CD4-positive, alpha-beta T cell treated with Interferon alpha-2 for 1 hour (primary cell): ENCODE data around the gene DMWD.

ENCODE experiments used
- DNase-seq, 2 donors: peaks; one replicate each; pipeline ENCODE4 v3.0.0-alpha.2; 2020 to 2022

DMWD gene

GRCh38 chr19:45742969-45743368, 49.7 kb downstream of the DMWD start:
- DNase-seq, result no peak

GRCh38 chr19:45739498-45740439, 52.9 kb downstream of the DMWD start:
- peak in 1 of 2 donors; percentile 8 for DNase-seq

GRCh38 chr19:45733160-45733810, 59.4 kb downstream of the DMWD start, which contains the start of gene MEIOSIN:
MEIOSIN (plus strand) TSS chr19:45733439; CDS start chr19:45735377, 1,938 bp downstream.
- DNase-seq, result no peak
